ENCODE data around the gene RADIL.

RADIL gene

GRCh38 chr7:4751398-4751947, 132.0 kb downstream of the RADIL start:
- no peak for DNase-seq

- no peak for DNase-seq
These were observed 133.7 kb downstream of the RADIL start for GRCh38 chr7:4749798-4750197.

- no peak for DNase-seq
These were observed 134.2 kb downstream of the RADIL start for GRCh38 chr7:4749363-4749762.
